ENCODE data around the gene C1GALT1.

Gene C1GALT1

GRCh38 chr7:7202375-7202720 is 20.0 kb downstream of the C1GALT1 start:
- DNase-seq: no peak

- no peak for DNase-seq
Observed at GRCh38 chr7:7203813-7204575, 21.6 kb downstream of the C1GALT1 start.

- no peak for DNase-seq
Observed at GRCh38 chr7:7207876-7208275, 25.5 kb downstream of the C1GALT1 start.

GRCh38 chr7:7208520-7208919 is 26.2 kb downstream of the C1GALT1 start:
- DNase-seq: no peak

GRCh38 chr7:7209412-7210050 is 27.2 kb downstream of the C1GALT1 start:
- DNase-seq: no peak

GRCh38 chr7:7210475-7211237 is 28.3 kb downstream of the C1GALT1 start:
- DNase-seq: no peak

- DNase-seq: no peak
Observed at GRCh38 chr7:7212612-7213011, 30.3 kb downstream of the C1GALT1 start.

- DNase-seq: no peak
Observed at GRCh38 chr7:7214398-7215347, 32.3 kb downstream of the C1GALT1 start.

GRCh38 chr7:7216279-7216678 is 33.9 kb downstream of the C1GALT1 start:
- DNase-seq: no peak

GRCh38 chr7:7219216-7219615 is 36.9 kb downstream of the C1GALT1 start:
- DNase-seq: no peak

GRCh38 chr7:7220821-7221220 is 38.5 kb downstream of the C1GALT1 start:
- no peak for DNase-seq

GRCh38 chr7:7221599-7222038 is 39.3 kb downstream of the C1GALT1 start:
- DNase-seq: no peak

GRCh38 chr7:7223250-7223649 is 40.9 kb downstream of the C1GALT1 start:
- DNase-seq: no peak

GRCh38 chr7:7226407-7226806 is 44.1 kb downstream of the C1GALT1 start:
- no peak for DNase-seq

- DNase-seq: no peak
Observed at GRCh38 chr7:7228472-7228871, 46.1 kb downstream of the C1GALT1 start.

GRCh38 chr7:7228967-7229366 is 46.6 kb downstream of the C1GALT1 start:
- no peak for DNase-seq

GRCh38 chr7:7231000-7231399 is 48.7 kb downstream of the C1GALT1 start:
- no peak for DNase-seq

GRCh38 chr7:7231865-7232264 is 49.5 kb downstream of the C1GALT1 start:
- DNase-seq: no peak

- DNase-seq: no peak
Observed at GRCh38 chr7:7235347-7235746, 53.0 kb downstream of the C1GALT1 start.

GRCh38 chr7:7236041-7236440 is 53.7 kb downstream of the C1GALT1 start:
- no peak for DNase-seq

GRCh38 chr7:7237201-7237977 is 55.0 kb downstream of the C1GALT1 start:
- no peak for DNase-seq

- DNase-seq: no peak
Observed at GRCh38 chr7:7237978-7238267, 55.6 kb downstream of the C1GALT1 start.
